Peyer's patch (tissue), 4 donors: ENCODE data around the gene CENPX. TPM values are rescaled to one million over a fixed set of nuclear protein-coding genes. Genes with fewer than 3 reads are reported as not detected.

Experiments used
- DNase-seq, 3 donors: peaks; one replicate each; pipeline ENCODE4 v3.0.0-alpha.2; 2017 to 2019
- H3K27ac ChIP-seq, 4 donors: fragments of 200-600 bp; sonication (generic); one replicate each; pipeline ENCODE4 v1.5.1; 2016 to 2019
- H3K27me3 ChIP-seq, 2 donors: fragments of 200-600 bp; sonication (generic); one replicate each; pipeline ENCODE4 v1.5.1; 2019
- H3K36me3 ChIP-seq, 3 donors: fragments of 200-600 bp; sonication (generic); one replicate each; pipeline ENCODE4 v1.5.1; 2016 to 2019
- H3K4me1 ChIP-seq, 4 donors: fragments of 200-600 bp; sonication (generic); one replicate each; pipeline ENCODE4 v1.5.1; 2016 to 2019
- H3K4me3 ChIP-seq, 4 donors: fragments of 200-600 bp; sonication (generic); 1 replicate in 3 of 4; 2 replicates in 1 of 4; pipeline ENCODE4 v1.5.1; 2016 to 2019; ENCODE audit warnings: mild to moderate bottlenecking in 1 of 4
- H3K9me3 ChIP-seq, 4 donors: fragments of 200-600 bp; sonication (generic); one replicate each; pipeline ENCODE4 v1.5.1; 2016 to 2019; ENCODE audit warnings: mild to moderate bottlenecking in 1 of 4
- CTCF ChIP-seq, 6 experiments: fragments of 450-650 bp in 4 of 6; fragments of 200-600 bp in 2 of 6; sonication (generic) in 1 of 6; IDR thresholded peaks; one replicate each; pipeline ENCODE4 v1.5.1; 2017 to 2019; ENCODE audit warnings: antibody characterized with exemption in 6 of 6, mild to moderate bottlenecking in 3 of 6, moderate library complexity in 1 of 6
- POLR2A ChIP-seq, 2 donors: fragments of 450-650 bp; IDR thresholded peaks; one replicate each; pipeline ENCODE4 v1.5.1; 2017; ENCODE audit warnings: antibody characterized with exemption in 2 of 2, mild to moderate bottlenecking in 2 of 2, moderate library complexity in 2 of 2
- total RNA-seq, 4 donors: library from RNA; depleted of rRNA; stranded (reverse); fragments of >200 nt; gene quantifications; one replicate each; pipeline ENCODE4 v1.1.0, GENCODE V29; 2016

Gene CENPX
- total RNA-seq, 4 donors from 2014 or later, result 49.1 to 123 (median 91.8) TPM

- H3K4me1 ChIP-seq, result peaks cover 0 to 31% (median 23%) of the 10 kb centered on the region in 4 donors
- H3K27me3 ChIP-seq, result no peaks in the 10 kb centered on the region
- no peak overlapping the region for H3K27ac ChIP-seq
- DNase-seq, result no peak
- TF ChIP-seq POLR2A (IDR thresholded peaks at IDR 0.05) (no peak), CTCF (IDR thresholded peaks at IDR 0.05) (no peak)
- H3K4me3 ChIP-seq, result no peak overlapping the region
- peaks cover 0 to 70% (median 0%) of the 10 kb centered on the region in 3 donors for H3K36me3 ChIP-seq
- H3K9me3 ChIP-seq, result no peaks in the 10 kb centered on the region
These were observed 31.0 kb upstream of the CENPX start for GRCh38 chr17:82053556-82054263.

GRCh38 chr17:82053130-82053529 is 30.5 kb upstream of the CENPX start:
- Histone ChIP-seq H3K27ac (no peak overlapping the region), H3K4me1 (peaks cover 0 to 31% (median 23%) of the 10 kb centered on the region in 4 donors), H3K4me3 (peak overlapping the region in 3 of 4 donors; percentile 94 to 98 (median 96)), H3K36me3 (peaks cover 0 to 69% (median 0%) of the 10 kb centered on the region in 3 donors), H3K9me3 (no peaks in the 10 kb centered on the region), H3K27me3 (no peaks in the 10 kb centered on the region)
- no peak for DNase-seq
- TF ChIP-seq CTCF (IDR thresholded peaks at IDR 0.05) (no peak), POLR2A (IDR thresholded peaks at IDR 0.05) (no peak)

- Histone ChIP-seq H3K27ac (peak overlapping the region in 1 of 4 donors; percentile 72), H3K4me1 (peaks cover 0 to 31% (median 23%) of the 10 kb centered on the region in 4 donors), H3K9me3 (no peaks in the 10 kb centered on the region), H3K27me3 (no peaks in the 10 kb centered on the region), H3K4me3 (peak overlapping the region; percentile 75 to 98 (median 95)), H3K36me3 (peaks cover 0 to 68% (median 0%) of the 10 kb centered on the region in 3 donors)
- DNase-seq, result no peak
- TF ChIP-seq CTCF (IDR thresholded peaks at IDR 0.05) (no peak), POLR2A (IDR thresholded peaks at IDR 0.05) (no peak)
These were observed 30.0 kb upstream of the CENPX start for GRCh38 chr17:82052638-82053059.

- Histone ChIP-seq H3K36me3 (peaks cover 0 to 66% (median 0%) of the 10 kb centered on the region in 3 donors), H3K9me3 (no peaks in the 10 kb centered on the region), H3K4me1 (peaks cover 0 to 31% (median 23%) of the 10 kb centered on the region in 4 donors), H3K4me3 (peak within 1 kb of the TSS; percentile 75 to 98 (median 95)), H3K27me3 (no peaks in the 10 kb centered on the region), H3K27ac (peak within 1 kb of the TSS; percentile 61 to 72 (median 70))
- peak; percentile 79 to 90 (median 90) for DNase-seq
- TF ChIP-seq CTCF (IDR thresholded peaks at IDR 0.05) (no peak), POLR2A (IDR thresholded peaks at IDR 0.05) (no peak)
These were observed 29.3 kb upstream of the CENPX start, which contains the start of the genes GPS1 and RFNG for GRCh38 chr17:82051776-82052637. Gene GPS1, plus strand, starts transcription at chr17:82051898. Its CDS starts 34 bp downstream, at chr17:82051932. Gene RFNG, minus strand, starts transcription at chr17:82051811. Its CDS starts 45 bp downstream, at chr17:82051766.
